HEK293T (cell line): ENCODE measurements around the gene SPSB3.

Experiments
- CTCF ChIA-PET: fragments of 350-600 bp; formaldehyde crosslinking; extraction: SDS; loops from one replicate; lab custom pipeline; 2021; ENCODE audit warnings: antibody characterized with exemption, inconsistent platforms; lab: Yijun Ruan, JAX
- POLR2A ChIA-PET: fragments of 350-600 bp; formaldehyde crosslinking; extraction: SDS; loops from one replicate; lab custom pipeline; 2020; ENCODE audit warnings: antibody characterized with exemption, inconsistent platforms; lab: Yijun Ruan, JAX
- DNase-seq: peaks from one replicate; pipeline ENCODE4 v3.0.0; 2012; ENCODE audit warnings: mixed read lengths; ENCODE audit errors: extremely low spot score
- ARNT ChIP-seq: fragments of 450-650 bp; IDR thresholded peaks from 2 replicates; pipeline ENCODE4 v1.6.1; 2017; ENCODE audit warnings: mild to moderate bottlenecking
- BHLHE40 ChIP-seq: fragments of 450-650 bp; IDR thresholded peaks from 2 replicates; pipeline ENCODE4 v1.6.1; 2016; ENCODE audit warnings: mild to moderate bottlenecking, moderate library complexity, borderline replicate concordance
- CTBP1 ChIP-seq: fragments of 450-650 bp; IDR thresholded peaks from 2 replicates; pipeline ENCODE4 v1.6.1; 2016; ENCODE audit warnings: borderline replicate concordance
- ELF4 ChIP-seq: fragments of 450-650 bp; IDR thresholded peaks from 2 replicates; pipeline ENCODE4 v1.6.1; 2017; ENCODE audit warnings: antibody characterized with exemption
- FOXA1 ChIP-seq: fragments of 450-650 bp; IDR thresholded peaks from 2 replicates; pipeline ENCODE4 v1.6.1; 2016; ENCODE audit warnings: mild to moderate bottlenecking
- FOXK2 ChIP-seq: fragments of 450-650 bp; IDR thresholded peaks from 2 replicates; pipeline ENCODE4 v1.6.1; 2016; ENCODE audit warnings: mild to moderate bottlenecking
- FOXM1 ChIP-seq: fragments of 450-650 bp; IDR thresholded peaks from 2 replicates; pipeline ENCODE4 v1.6.1; 2017; ENCODE audit warnings: mild to moderate bottlenecking, borderline replicate concordance
- HDGF ChIP-seq: fragments of 450-650 bp; IDR thresholded peaks from 2 replicates; pipeline ENCODE4 v1.6.1; 2017; ENCODE audit warnings: antibody characterized with exemption, borderline replicate concordance
- L3MBTL2 ChIP-seq: fragments of 450-650 bp; conservative IDR thresholded peaks from 2 replicates; pipeline ENCODE4 v1.6.1; 2016; ENCODE audit warnings: mild to moderate bottlenecking
- LEF1 ChIP-seq: fragments of 450-650 bp; IDR thresholded peaks from 2 replicates; pipeline ENCODE4 v1.6.1; 2017; ENCODE audit warnings: mild to moderate bottlenecking, borderline replicate concordance
- NFRKB ChIP-seq: fragments of 450-650 bp; IDR thresholded peaks from 2 replicates; pipeline ENCODE4 v1.6.1; 2016; ENCODE audit warnings: mild to moderate bottlenecking, moderate library complexity
- SP1 ChIP-seq: fragments of 450-650 bp; IDR thresholded peaks from 2 replicates; pipeline ENCODE4 v1.6.1; 2017
- SUZ12 ChIP-seq: fragments of 450-650 bp; IDR thresholded peaks from 2 replicates; pipeline ENCODE4 v1.6.1; 2016; ENCODE audit warnings: mild to moderate bottlenecking
- TARDBP ChIP-seq: fragments of 450-650 bp; IDR thresholded peaks from 2 replicates; pipeline ENCODE4 v1.6.1; 2016
- ZNF384 ChIP-seq: fragments of 450-650 bp; IDR thresholded peaks from 2 replicates; pipeline ENCODE4 v1.6.1; 2016
- TF ChIP-seq, protein P1 (sequence below): fragments of 450-650 bp; IDR thresholded peaks from 2 replicates; pipeline ENCODE4 v1.6.1; 2016

The SPSB3 gene

GRCh38 chr16:1782408-1783264 lies at the start of gene SPSB3, which contains the start of gene NUBP2:
Gene SPSB3 (minus strand): TSS chr16:1782571. CDS start chr16:1781483, 1,088 bp downstream.
Gene NUBP2 (plus strand): TSS chr16:1782960. CDS start chr16:1783021, 61 bp downstream.
- ChIA-PET POLR2A (interaction anchor here (0.6 to 3.3 kb wide), 26 partner anchors 10 to 362 kb away, joined by 3 to 71 read pairs (median 5); partner anchors contain the start of genes CRAMP1, EME2, FAHD1 and HAGH), CTCF (interaction anchor here (0.5 to 1.0 kb wide), 4 partner anchors 8 to 77 kb away, joined by 3 to 5 read pairs (median 4); partner anchors contain the start of genes EME2, MAPK8IP3 and MRPS34)
- TF ChIP-seq SP1 (no peak), FOXK2 (no peak), FOXM1 (no peak), LEF1 (peak; percentile 80), ELF4 (no peak), ZNF384 (no peak), TARDBP (no peak), NFRKB (no peak), ARNT (0 out of 2 replicates have a peak, but pooled peaks have one; percentile 28), BHLHE40 (no peak), FOXA1 (no peak), HDGF (no peak), L3MBTL2 (no peak)
- TF ChIP-seq, protein P1, sequence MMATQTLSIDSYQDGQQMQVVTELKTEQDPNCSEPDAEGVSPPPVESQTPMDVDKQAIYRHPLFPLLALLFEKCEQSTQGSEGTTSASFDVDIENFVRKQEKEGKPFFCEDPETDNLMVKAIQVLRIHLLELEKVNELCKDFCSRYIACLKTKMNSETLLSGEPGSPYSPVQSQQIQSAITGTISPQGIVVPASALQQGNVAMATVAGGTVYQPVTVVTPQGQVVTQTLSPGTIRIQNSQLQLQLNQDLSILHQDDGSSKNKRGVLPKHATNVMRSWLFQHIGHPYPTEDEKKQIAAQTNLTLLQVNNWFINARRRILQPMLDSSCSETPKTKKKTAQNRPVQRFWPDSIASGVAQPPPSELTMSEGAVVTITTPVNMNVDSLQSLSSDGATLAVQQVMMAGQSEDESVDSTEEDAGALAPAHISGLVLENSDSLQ = peak; percentile 100
- peak; percentile 94 for DNase-seq

DNA sequence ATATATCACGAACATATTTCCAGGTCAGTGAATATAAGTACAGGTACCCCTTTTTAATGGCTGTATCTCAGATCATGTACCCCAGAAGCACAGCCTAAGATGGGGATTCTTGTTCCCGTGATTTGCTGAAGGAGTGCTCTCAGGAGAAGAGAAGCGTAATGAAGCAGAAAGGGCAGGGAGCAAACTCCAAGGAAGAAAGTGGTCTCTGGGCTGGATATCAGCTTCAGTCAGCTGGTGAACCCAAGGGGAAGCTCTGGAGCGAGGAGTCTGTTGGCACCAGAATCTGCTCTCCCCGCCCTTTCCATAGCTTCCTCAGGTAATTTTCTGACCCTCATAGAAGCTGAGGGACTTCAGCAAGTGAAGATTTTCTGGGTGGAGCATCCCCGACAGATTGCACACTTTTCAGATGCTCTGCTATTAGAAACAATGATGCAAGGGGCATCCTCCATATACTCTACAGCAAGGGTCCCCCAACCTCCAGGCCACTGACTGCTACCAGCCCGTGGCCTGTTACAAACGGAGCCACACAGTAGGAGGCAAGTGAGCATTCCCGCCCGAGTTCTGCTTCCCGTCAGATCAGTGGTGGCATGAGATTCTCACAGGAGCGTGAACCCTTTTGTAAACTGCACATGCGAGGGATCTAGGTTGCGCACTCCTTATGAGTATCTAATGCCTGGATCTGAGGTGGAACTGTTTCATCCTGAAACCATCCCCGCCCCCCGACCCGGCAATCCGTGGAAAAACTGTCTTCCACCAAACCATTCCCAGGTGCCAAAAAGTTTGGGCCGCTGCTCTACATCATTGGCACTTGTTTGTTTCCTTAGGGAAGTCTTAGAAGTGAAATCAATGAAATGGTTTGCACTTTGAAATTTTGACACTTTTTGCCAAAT lies 49.1 kb upstream of the SPSB3 start:
- no peak for DNase-seq
- ChIA-PET CTCF (no interaction called here), POLR2A (no interaction called here)
- no peak for TF ChIP-seq ARNT
- no peak for TF ChIP-seq FOXK2
- TF ChIP-seq, protein P1 = no peak
- TF ChIP-seq HDGF = no peak
- TF ChIP-seq LEF1 = no peak

DNA sequence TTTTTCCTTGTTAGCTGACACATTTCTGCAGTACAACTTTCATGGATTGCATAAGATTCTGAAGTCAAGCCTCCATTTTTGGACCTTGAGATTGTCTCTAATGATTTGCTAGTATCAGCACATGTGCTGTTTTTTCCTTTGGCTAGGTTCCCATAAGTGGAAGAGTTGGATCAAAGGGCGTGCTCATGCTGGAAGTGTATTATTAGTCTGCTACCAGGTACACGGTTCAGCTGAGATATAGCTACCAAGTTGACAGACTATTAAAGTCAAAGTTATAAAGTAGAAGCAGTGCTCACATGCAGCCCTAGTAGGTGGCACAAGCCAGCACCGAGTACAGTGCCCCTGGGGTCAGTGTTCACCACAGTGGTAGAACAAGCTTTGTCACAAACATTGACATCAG lies 47.8 kb upstream of the SPSB3 start:
- no peak for TF ChIP-seq BHLHE40
- TF ChIP-seq, protein P1 = no peak
- CTCF ChIA-PET = no interaction called here
- POLR2A ChIA-PET = no interaction called here
- no peak for DNase-seq

GRCh38 chr16:1828645-1829410 lies 46.5 kb upstream of the SPSB3 start:
- CTCF ChIA-PET = no interaction called here
- no peak for DNase-seq
- no peak for TF ChIP-seq FOXM1
- TF ChIP-seq TARDBP = no peak
- no peak for TF ChIP-seq L3MBTL2
- no peak for TF ChIP-seq FOXA1
- TF ChIP-seq ARNT = no peak
- TF ChIP-seq SUZ12 = no peak
- TF ChIP-seq HDGF = no peak
- TF ChIP-seq ZNF384 = no peak
- TF ChIP-seq BHLHE40 = no peak
- no peak for TF ChIP-seq SP1
- no peak for TF ChIP-seq FOXK2
- TF ChIP-seq, protein P1 = no peak
- no peak for TF ChIP-seq LEF1
- TF ChIP-seq NFRKB = no peak
- TF ChIP-seq ELF4 = no peak
- TF ChIP-seq CTBP1 = no peak
- POLR2A ChIA-PET = interaction anchor here (1.2 to 2.2 kb wide), 4 partner anchors 10 to 132 kb away, joined by 3 to 19 read pairs (median 6); no protein-coding TSS in a partner anchor
